ENCODE results near the gene IL36B. TPM values are rescaled to one million over a fixed set of nuclear protein-coding genes. Genes with fewer than 3 reads are reported as not detected.

IL36B gene
- total RNA-seq, 1 donor from 2014 or later, result not detected

DNA sequence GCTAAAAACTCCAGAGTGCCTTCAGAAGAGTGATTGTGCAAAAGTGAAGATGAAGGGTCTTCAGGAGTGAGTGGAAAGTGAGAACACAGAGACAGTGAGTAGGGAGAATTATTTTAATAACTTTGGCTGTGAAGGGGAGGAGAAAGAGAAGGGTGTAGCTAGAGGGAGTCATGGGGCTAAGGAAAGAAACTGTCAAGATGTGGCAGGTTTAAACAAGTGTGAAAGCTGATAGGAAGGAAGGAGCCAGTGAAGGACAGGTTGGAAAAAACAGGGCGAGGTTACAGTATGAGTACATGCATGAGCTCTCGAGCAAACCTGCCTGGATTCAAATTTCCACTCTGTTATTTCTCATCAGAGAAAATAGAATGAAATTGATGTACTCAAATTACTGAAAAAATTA lies 32.9 kb upstream of the IL36B start:
- no peak overlapping the region for H3K4me3 ChIP-seq
- no peak overlapping the region for H3K27ac ChIP-seq
- no peaks in the 10 kb centered on the region for H3K9me3 ChIP-seq
- no peaks in the 10 kb centered on the region for H3K27me3 ChIP-seq
- TF ChIP-seq, protein P1, sequence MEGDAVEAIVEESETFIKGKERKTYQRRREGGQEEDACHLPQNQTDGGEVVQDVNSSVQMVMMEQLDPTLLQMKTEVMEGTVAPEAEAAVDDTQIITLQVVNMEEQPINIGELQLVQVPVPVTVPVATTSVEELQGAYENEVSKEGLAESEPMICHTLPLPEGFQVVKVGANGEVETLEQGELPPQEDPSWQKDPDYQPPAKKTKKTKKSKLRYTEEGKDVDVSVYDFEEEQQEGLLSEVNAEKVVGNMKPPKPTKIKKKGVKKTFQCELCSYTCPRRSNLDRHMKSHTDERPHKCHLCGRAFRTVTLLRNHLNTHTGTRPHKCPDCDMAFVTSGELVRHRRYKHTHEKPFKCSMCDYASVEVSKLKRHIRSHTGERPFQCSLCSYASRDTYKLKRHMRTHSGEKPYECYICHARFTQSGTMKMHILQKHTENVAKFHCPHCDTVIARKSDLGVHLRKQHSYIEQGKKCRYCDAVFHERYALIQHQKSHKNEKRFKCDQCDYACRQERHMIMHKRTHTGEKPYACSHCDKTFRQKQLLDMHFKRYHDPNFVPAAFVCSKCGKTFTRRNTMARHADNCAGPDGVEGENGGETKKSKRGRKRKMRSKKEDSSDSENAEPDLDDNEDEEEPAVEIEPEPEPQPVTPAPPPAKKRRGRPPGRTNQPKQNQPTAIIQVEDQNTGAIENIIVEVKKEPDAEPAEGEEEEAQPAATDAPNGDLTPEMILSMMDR (IDR thresholded peaks at IDR 0.05), result no peak
- no peaks in the 10 kb centered on the region for H3K4me1 ChIP-seq
- no peaks in the 10 kb centered on the region for H3K36me3 ChIP-seq
- DNase-seq (ENCODE audit: low spot score in 2 of 2), result no peak
- intact Hi-C loops (cut with DNase I), result no loop called here

DNA sequence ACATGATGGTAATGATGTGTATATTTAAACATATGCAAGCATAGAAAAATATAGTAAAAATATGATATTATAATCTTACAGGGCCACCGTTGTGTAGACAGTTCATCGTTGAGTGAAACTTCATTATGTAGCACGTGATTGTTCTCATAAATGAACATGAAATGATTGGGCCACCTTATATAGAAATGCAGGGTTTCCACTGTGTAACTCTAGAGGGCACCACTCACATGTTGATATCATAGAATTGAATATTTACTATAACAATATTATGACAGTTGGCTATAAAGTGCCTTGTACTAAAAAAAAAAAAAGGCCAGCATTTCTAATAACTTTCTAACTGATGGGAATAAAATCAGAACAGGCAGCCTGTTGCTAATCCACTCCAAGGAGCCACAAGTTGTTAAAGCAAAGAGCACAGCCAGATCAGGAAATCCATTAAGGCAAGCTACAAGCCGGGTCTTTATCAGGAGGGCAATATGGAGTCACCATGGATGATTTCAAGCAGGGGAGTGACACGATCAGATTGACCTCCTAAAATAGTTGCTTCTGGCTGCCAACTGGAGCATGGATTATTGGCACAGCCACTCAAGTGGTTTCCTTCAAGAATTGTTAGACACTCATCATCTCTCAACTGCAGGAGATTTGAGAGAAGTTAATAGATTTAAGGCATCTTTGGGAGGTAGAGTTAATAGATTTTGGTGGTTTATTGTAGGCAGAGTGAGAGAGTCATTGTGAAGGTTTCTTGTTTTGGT lies 31.8 kb upstream of the IL36B start:
- TF ChIP-seq, protein P1 (IDR thresholded peaks at IDR 0.05), result peak in 1 of 3 experiments; percentile 10
- Histone ChIP-seq H3K27ac (no peak overlapping the region), H3K36me3 (no peaks in the 10 kb centered on the region), H3K9me3 (no peaks in the 10 kb centered on the region), H3K4me1 (no peaks in the 10 kb centered on the region), H3K4me3 (no peak overlapping the region), H3K27me3 (no peaks in the 10 kb centered on the region)
- DNase-seq (ENCODE audit: low spot score in 2 of 2), result no peak
- intact Hi-C loops (cut with DNase I), result no loop called here

DNA sequence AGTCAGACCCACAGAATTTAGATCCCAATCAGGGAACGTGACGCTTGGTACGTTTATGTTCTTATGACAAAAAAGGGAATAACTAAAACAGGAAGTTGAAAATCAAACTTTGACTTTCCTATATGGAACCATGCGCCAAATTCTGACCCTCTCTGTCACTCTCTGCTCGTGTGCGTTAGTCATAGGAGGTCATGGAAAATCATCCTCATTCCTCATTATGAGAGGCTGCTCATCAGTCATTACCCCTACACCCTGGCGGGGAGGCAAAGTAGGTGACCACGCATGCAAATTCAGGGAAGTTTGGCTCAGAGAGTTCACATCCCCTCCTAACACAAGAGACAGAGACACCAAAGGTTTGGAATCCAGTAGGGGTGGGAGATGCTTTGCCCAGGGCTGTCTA lies 30.6 kb upstream of the IL36B start:
- H3K4me1 ChIP-seq, result no peaks in the 10 kb centered on the region
- H3K27ac ChIP-seq, result no peak overlapping the region
- peak in 1 of 2 donors; percentile 14 for DNase-seq (ENCODE audit: low spot score in 2 of 2)
- intact Hi-C loops (cut with DNase I), result no loop called here
- H3K4me3 ChIP-seq, result no peak overlapping the region
- TF ChIP-seq, protein P1 (IDR thresholded peaks at IDR 0.05), result no peak
- H3K27me3 ChIP-seq, result no peaks in the 10 kb centered on the region
- no peaks in the 10 kb centered on the region for H3K36me3 ChIP-seq
- no peaks in the 10 kb centered on the region for H3K9me3 ChIP-seq

DNA sequence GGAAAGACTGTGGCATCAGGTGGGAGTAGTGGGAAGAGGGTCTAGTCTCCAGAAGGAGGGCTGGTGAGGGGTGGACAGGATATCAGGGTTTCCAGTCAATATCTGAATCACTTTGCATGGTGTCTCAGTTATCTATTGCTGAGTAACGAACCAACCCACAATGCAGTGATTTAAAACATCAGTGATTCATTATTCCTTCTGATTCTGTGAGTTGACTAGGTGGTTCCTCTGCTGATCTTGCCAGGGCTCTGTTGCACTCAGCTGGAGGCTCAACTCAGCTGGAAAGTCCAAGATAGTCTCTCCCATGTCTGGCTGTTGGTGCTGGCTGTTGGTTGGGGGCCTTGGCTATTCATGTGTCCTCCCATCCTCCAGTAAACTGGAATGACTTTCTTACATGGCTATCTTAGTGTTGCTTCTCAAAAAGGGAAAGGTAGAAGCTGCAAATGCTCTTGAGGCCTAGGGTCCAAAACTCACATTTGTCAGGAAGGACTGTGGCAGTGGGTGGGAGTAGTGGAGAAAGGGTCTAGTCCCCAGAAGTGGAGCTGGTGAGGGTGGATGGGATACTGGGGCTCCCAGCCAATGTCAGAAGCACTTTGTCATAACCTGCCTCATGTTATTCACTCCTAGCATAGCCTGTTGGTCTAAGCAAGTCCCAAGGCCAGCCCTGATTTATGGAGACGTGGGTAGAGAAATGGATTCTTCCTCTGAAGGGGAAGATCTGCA lies 29.0 kb upstream of the IL36B start:
- DNase-seq (ENCODE audit: low spot score in 2 of 2), result no peak
- no peaks in the 10 kb centered on the region for H3K4me1 ChIP-seq
- H3K9me3 ChIP-seq, result no peaks in the 10 kb centered on the region
- H3K27me3 ChIP-seq, result no peaks in the 10 kb centered on the region
- no peak overlapping the region for H3K27ac ChIP-seq
- intact Hi-C loops (cut with DNase I), result no loop called here
- TF ChIP-seq, protein P1 (IDR thresholded peaks at IDR 0.05), result no peak
- no peak overlapping the region for H3K4me3 ChIP-seq
- no peaks in the 10 kb centered on the region for H3K36me3 ChIP-seq

DNA sequence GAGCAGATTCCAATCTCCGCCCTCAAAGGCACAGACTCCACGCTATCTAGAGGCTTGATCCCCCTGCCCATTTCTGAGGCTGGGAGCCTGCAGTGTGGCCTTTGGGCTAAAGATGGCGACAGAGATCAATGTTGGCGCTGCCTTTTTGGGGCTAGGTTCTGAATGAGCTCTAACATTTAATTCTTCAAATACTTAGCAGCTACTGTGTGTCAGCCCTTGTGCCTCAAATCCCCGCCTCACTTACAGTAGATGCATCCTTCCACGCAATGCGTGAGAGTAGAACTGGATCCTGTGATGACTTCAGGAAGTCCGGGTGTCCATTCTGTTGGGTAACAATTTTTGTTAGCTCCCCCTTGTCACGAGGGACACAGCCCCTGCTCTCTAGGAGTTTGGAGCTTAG lies 27.5 kb upstream of the IL36B start:
- Histone ChIP-seq H3K27ac (no peak overlapping the region), H3K9me3 (no peaks in the 10 kb centered on the region), H3K4me3 (no peak overlapping the region), H3K27me3 (no peaks in the 10 kb centered on the region), H3K4me1 (no peaks in the 10 kb centered on the region), H3K36me3 (no peaks in the 10 kb centered on the region)
- no peak for DNase-seq (ENCODE audit: low spot score in 2 of 2)
- intact Hi-C loops (cut with DNase I), result no loop called here
- TF ChIP-seq, protein P1 (IDR thresholded peaks at IDR 0.05), result peak in 1 of 3 experiments; percentile 39
